HEK293 (cell line): Measurements from ENCODE around the gene CIB1.

Source experiments
- CTCF ChIA-PET: fragments of 350-600 bp; formaldehyde crosslinking; extraction: SDS; loops from one replicate; lab custom pipeline; 2021; ENCODE audit warnings: antibody characterized with exemption; lab: Yijun Ruan, JAX
- POLR2A ChIA-PET: fragments of 300-600 bp; formaldehyde crosslinking; extraction: SDS; loops from one replicate; lab custom pipeline; 2020; ENCODE audit warnings: antibody characterized with exemption, inconsistent platforms; lab: Yijun Ruan, JAX
- H3K27ac ChIP-seq: fragments of 200-500 bp; sonication (Bioruptor generic); 2 replicates; pipeline ENCODE4 v1.5.1; 2014; ENCODE audit warnings: low read depth, low read length, control low read depth, inconsistent platforms; ENCODE audit errors: extremely low read depth
- H3K36me3 ChIP-seq, 2 experiments: fragments of 200-500 bp in 1 of 2; sonication (Bioruptor generic) in 1 of 2; 1 replicate in 1 of 2; 2 replicates in 1 of 2; pipeline ENCODE4 v1.5.1; 2014 to 2017; ENCODE audit warnings: inconsistent platforms in 2 of 2, low read length in 2 of 2; ENCODE audit not compliant: control insufficient read depth in 2 of 2, insufficient read depth in 1 of 2
- H3K4me1 ChIP-seq: fragments of 200-500 bp; sonication (Bioruptor generic); 2 replicates; pipeline ENCODE4 v1.5.1; 2014; ENCODE audit warnings: mild to moderate bottlenecking, low read length, inconsistent platforms; ENCODE audit not compliant: control insufficient read depth, insufficient read depth
- H3K4me3 ChIP-seq: 2 replicates; pipeline ENCODE4 v1.5.1; 2011; ENCODE audit warnings: low read depth, mild to moderate bottlenecking, control low read depth, low read length, moderate library complexity
- H3K9me3 ChIP-seq: fragments of 200-500 bp; sonication (Bioruptor generic); 2 replicates; pipeline ENCODE4 v1.5.1; 2014; ENCODE audit warnings: low read depth, low read length, inconsistent platforms; ENCODE audit not compliant: control insufficient read depth, insufficient read depth
- FEZF1 ChIP-seq: fragments of 450-650 bp; formaldehyde crosslinking; IDR thresholded peaks from 2 replicates; pipeline ENCODE4 v1.5.1; 2016; ENCODE audit warnings: missing biosample characterization, missing genetic modification characterization
- IKZF3 ChIP-seq: fragments of 450-650 bp; IDR thresholded peaks from 2 replicates; pipeline ENCODE4 v1.5.0; 2018; ENCODE audit warnings: missing biosample characterization, mild to moderate bottlenecking, missing genetic modification characterization, moderate library complexity
- KLF1 ChIP-seq: fragments of 450-650 bp; formaldehyde crosslinking; IDR thresholded peaks from 2 replicates; pipeline ENCODE4 v1.5.1; 2016; ENCODE audit warnings: missing biosample characterization, missing genetic modification characterization
- PRDM10 ChIP-seq: fragments of 450-650 bp; formaldehyde crosslinking; IDR thresholded peaks from 2 replicates; pipeline ENCODE4 v1.5.1; 2016; ENCODE audit warnings: missing biosample characterization, missing genetic modification characterization
- ZNF398 ChIP-seq: fragments of 450-650 bp; formaldehyde crosslinking; IDR thresholded peaks from 2 replicates; pipeline ENCODE4 v1.5.1; 2017; ENCODE audit warnings: missing biosample characterization, missing genetic modification characterization
- ZNF449 ChIP-seq: fragments of 450-650 bp; formaldehyde crosslinking; IDR thresholded peaks from 2 replicates; pipeline ENCODE4 v1.5.1; 2017; ENCODE audit warnings: missing biosample characterization, mild to moderate bottlenecking, missing genetic modification characterization, moderate library complexity
- ZNF530 ChIP-seq: fragments of 450-650 bp; formaldehyde crosslinking; IDR thresholded peaks from 2 replicates; pipeline ENCODE4 v1.5.1; 2016; ENCODE audit warnings: low read depth, missing biosample characterization, missing genetic modification characterization
- ZNF658 ChIP-seq: fragments of 450-650 bp; formaldehyde crosslinking; IDR thresholded peaks from 2 replicates; pipeline ENCODE4; 2016; ENCODE audit warnings: missing biosample characterization, missing genetic modification characterization
- ZNF768 ChIP-seq: fragments of 450-650 bp; formaldehyde crosslinking; IDR thresholded peaks from 2 replicates; pipeline ENCODE4 v1.5.1; 2018; ENCODE audit warnings: missing biosample characterization, mild to moderate bottlenecking, missing genetic modification characterization

The CIB1 gene

GRCh38 chr15:90213122-90213817, 20.5 kb downstream of the CIB1 start:
- Histone ChIP-seq H3K36me3 (peaks cover 0 to 3% of the 10 kb centered on the region in 2 experiments; a peak in 2 of 3 replicates), H3K27ac (peak overlapping the region; percentile 52), H3K9me3 (no peaks in the 10 kb centered on the region)

GRCh38 chr15:90212221-90213098, 21.3 kb downstream of the CIB1 start:
- H3K27ac ChIP-seq, result no peak overlapping the region
- CTCF ChIA-PET, result interaction anchor here (0.6 to 12.1 kb wide), 4 partner anchors 9 to 65 kb away, joined by 4 to 275 read pairs (median 8); no protein-coding TSS in a partner anchor
- peaks cover 0 to under 1% of the 10 kb centered on the region in 2 experiments; a peak in 2 of 3 replicates for H3K36me3 ChIP-seq
- peaks cover 12% of the 10 kb centered on the region for H3K4me1 ChIP-seq
- TF ChIP-seq ZNF768 (no peak), ZNF530 (tag by site-specific recombination) (no peak), ZNF449 (tag by site-specific recombination) (peak; percentile 52; the same call in 1 of the 2 replicates)
- H3K9me3 ChIP-seq, result no peaks in the 10 kb centered on the region
- POLR2A ChIA-PET, result no interaction called here
- no peak overlapping the region for H3K4me3 ChIP-seq

More at GRCh38 chr15:90213122-90213817, 20.5 kb downstream of the CIB1 start:
- Histone ChIP-seq H3K4me3 (no peak overlapping the region), H3K4me1 (peaks cover 12% of the 10 kb centered on the region)
- peak; percentile 65; the same call in 1 of the 2 replicates for TF ChIP-seq FEZF1 (tag by site-specific recombination)
- TF ChIP-seq ZNF398 (tag by site-specific recombination), result 0 out of 2 replicates have a peak, but pooled peaks have one; percentile 17
- TF ChIP-seq ZNF449 (tag by site-specific recombination), result no peak
- no peak for TF ChIP-seq ZNF658
- TF ChIP-seq KLF1 (tag by site-specific recombination), result 0 out of 2 replicates have a peak, but pooled peaks have one; percentile 16
- TF ChIP-seq PRDM10, result peak; percentile 95
- TF ChIP-seq IKZF3 (tag by site-specific recombination), result peak; percentile 21; the same call in 1 of the 2 replicates
- POLR2A ChIA-PET, result interaction anchor here (0.7 to 2.5 kb wide), 3 partner anchors 12 to 44 kb away, joined by 3 to 14 read pairs (median 4); partner anchors contain the start of gene SEMA4B
- CTCF ChIA-PET, result interaction anchor here (0.6 to 12.1 kb wide), 8 partner anchors 7 to 66 kb away, joined by 3 to 275 read pairs (median 12); partner anchors contain the start of gene SEMA4B
